ENCODE results near the gene FKBP1A.
"Not testable (repeated sequence)": the region's sequence is repeated elsewhere in the genome, so short reads cannot be mapped to it uniquely, and the experiment has no call there.

The FKBP1A gene

DNA sequence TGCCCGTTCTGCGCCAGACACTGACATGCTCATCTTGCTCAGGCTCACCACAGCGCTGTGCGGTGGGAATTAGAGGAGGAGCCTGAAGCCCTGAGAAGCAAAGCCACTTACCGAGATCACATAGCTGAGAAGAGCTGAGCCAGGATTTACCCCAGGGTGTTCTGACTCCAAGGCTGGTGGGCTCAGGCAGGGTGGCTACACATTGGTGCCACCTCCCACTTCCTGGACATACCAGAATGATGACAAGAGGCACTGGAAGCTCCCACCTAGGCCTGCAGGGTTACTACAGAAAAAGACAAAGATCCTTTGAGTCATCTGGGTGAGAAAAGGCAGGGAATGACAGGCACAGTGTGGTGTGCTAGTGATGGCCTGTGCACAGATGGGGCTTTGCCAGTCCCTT, 24.4 kb upstream of the FKBP1A start:
- no peak for DNase-seq (ENCODE audit: low read depth in 2 of 2)

GRCh38 chr20:1415667-1416468, 23.0 kb upstream of the FKBP1A start:
- DNase-seq (ENCODE audit: low read depth in 2 of 2), result no peak

DNA sequence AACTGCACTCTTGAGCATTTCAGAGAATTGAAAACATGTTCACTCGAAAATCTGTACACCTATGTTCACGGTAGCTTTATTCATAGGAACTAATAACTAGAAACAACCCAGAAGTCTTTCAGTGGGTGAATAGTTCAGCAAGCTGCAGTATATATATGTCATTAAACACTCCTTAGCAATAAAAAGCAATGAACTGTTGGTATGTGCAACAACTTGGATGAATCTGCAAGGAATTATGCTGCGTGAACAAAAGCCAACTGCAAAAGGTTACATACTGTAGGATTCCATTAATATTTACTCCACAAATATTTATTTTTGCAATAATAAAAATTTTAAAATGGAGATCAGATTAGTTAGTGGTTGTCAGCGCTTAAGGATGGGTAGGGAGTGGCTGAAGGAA, 22.1 kb upstream of the FKBP1A start:
- DNase-seq (ENCODE audit: low read depth in 2 of 2), result no peak

GRCh38 chr20:1405801-1406200, 12.9 kb upstream of the FKBP1A start:
- no peak for DNase-seq (ENCODE audit: low read depth in 2 of 2)

- DNase-seq (ENCODE audit: low read depth in 2 of 2), result no peak
Measured at GRCh38 chr20:1403624-1404023, 10.8 kb upstream of the FKBP1A start.

DNA sequence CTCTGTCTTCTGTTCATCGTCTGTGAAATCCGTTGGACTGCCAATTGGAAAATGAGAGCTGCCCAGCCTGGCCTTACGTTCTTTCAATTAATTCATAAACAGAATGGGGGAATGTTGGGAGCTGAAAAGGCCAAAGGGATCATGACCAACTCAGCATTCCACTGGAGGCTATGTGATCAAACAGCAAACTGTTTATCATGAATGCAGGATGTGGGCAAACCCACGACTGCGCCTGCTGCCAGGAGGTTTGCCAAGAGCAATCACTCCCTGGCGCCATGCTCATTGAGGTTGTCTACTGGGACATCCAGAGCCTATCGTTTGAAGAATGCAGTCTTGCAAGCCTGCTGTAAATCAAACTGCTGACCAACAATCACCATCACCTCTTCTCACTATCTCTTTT, 9.3 kb upstream of the FKBP1A start:
- DNase-seq (ENCODE audit: low read depth in 2 of 2), result no peak

DNA sequence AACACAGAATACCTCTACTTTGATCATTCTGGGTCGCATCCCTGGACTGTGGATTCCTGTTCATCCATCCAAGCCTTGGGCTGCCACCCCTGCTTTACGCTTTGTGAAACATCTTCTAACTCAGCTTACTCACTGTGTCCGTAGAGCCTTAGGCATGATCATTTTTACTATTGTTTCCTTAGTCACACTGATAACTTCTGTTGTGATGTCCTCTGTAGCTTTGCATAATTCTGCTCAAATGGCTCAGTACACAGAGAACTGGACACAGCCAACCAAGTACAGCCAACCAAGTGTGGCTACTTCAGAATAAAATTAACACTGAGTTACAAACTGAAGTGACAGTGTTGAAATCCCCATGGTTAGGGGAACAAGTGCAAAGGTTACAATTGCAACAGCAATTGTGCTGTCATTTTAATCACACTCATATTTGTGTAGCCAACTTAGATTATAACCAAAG, 8.6 kb upstream of the FKBP1A start:
- no peak for DNase-seq (ENCODE audit: low read depth in 2 of 2)

DNA sequence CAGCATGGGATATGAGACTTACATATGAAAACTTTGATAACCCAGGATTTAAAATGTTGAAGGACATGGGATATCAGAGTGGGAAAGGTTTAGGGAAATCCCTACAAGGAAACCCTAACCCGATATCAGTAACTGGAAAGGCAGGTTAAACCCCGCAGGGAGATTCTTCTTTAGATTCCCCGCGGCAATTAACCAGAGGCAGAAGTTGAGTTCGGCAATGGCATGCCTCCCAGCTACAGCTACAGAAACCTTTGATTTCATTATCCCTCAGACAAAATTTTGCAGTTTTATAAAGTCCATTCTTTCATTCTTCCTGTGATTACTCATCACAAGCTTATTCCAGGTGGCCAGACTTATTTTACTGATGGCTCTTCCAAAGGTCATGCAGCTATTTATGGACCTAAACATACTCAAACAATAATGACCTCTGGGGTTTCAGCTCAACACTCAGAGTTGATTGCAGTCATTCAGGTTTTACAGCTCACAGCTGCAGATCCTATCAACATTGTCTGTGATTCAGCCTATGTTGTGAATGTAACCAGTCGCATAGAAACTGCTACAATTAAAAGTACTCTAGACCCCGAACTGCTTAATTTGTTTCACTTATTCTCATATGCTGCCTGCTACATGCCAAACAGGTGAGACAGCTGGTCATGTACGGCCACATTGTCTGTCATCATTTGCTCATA, 7.0 kb upstream of the FKBP1A start:
- DNase-seq (ENCODE audit: low read depth in 2 of 2), result not testable (repeated sequence)

DNA sequence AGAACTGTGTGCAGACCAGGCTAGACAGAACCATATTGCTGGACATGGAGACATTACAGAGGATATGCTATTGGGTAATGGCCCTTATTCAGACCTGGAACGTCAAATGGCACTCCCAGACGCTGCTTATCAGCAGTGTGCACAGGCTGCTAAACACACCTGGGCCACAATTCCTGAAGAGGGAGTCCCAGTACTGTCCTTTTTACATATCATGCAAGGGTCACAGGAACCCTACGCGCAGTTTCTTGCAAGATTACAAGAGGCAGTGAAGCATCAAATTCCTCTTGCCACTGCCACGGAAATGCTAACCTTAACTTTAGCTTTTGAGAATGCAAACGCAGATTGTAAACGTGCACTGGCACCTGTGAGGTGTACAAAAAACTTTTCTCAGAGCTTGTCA, 5.3 kb upstream of the FKBP1A start:
- not testable (repeated sequence) for DNase-seq (ENCODE audit: low read depth in 2 of 2)

GRCh38 chr20:1397710-1398109, 4.9 kb upstream of the FKBP1A start:
- no peak for DNase-seq (ENCODE audit: low read depth in 2 of 2)

DNA sequence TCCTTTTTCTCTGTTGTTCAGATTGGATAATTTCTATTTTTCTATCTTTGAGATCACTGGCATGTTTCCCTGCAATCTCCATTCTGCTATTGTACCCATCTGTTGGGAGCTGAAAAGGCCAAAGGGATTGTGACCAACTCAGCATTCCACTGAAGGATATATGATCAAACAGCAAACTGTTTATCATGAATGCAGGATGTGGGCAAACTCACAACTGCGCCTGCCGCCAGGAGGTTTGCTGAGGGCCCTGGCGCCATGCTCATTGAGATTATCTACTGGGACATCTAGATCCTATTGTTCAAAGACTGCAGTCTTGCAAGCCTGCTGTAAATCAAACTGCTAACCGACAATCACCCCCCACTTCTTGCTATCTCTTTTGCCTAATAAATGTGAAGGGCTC, 3.8 kb upstream of the FKBP1A start:
- DNase-seq (ENCODE audit: low read depth in 2 of 2), result no peak

- no peak for DNase-seq (ENCODE audit: low read depth in 2 of 2)
Measured at GRCh38 chr20:1396264-1396663, 3.4 kb upstream of the FKBP1A start.

- DNase-seq (ENCODE audit: low read depth in 2 of 2), result no peak
Measured at GRCh38 chr20:1394686-1395085, 1.8 kb upstream of the FKBP1A start.

DNA sequence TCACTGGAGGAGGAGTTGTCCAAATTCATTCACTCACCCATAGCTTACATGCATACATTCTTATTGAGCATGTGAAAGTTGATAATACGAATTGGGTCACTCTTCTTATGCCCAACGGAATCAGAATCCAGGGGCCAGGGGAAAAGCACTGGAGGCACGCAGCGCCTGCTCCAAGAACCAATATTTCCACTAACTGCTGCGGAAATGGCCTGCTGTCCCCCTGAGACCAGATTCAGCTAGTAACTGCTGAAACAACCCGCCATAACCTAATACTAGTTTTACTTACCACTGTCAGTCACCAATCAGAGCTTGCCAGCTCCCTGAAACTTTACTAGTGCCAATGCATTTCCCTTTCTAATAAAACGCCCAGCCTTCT, 641 bp upstream of the FKBP1A start:
- DNase-seq (ENCODE audit: low read depth in 2 of 2), result no peak

GRCh38 chr20:1392443-1392692, 486 bp downstream of the FKBP1A start:
- DNase-seq (ENCODE audit: low read depth in 2 of 2), result no peak

GRCh38 chr20:1391640-1392442, 1.0 kb downstream of the FKBP1A start:
- DNase-seq (ENCODE audit: low read depth in 2 of 2), result no peak

DNA sequence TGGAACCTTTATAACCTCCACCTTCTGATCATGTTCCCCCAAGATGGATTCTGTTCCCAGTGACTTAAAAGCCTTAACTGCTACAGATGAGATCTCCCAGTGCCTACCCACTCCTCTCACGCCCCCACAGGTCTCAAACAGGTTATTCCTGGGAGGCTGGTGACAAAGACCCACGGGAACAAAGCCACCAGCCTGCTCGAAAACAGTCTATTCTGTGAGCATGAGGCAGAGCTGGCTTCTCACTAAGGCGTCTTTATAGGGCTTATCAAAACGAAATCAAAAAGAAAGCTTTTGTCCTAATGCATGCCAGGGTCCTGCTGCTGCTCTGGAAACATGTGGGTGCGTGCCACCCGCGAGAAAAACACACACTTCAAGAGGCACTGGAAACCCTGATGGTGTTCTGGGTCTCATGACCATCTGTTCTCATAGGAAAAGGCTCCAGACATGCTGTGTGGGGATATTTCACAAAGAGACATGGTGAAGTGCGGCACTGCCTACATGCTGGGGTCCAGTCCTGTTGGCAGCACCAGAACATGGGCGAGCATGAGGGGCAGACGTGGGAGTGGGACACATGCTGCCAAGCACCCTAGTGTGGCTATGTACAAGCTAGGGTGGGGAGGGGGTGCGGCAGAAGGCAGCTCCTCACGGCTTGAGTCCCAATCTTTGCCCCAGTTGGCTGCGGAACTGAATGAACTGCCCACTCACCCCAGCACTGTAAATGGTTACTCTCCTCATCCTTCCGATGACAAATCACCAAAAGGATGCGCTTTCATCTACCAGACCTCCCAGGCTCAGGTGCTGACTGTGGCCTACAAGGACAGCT, 2.1 kb downstream of the FKBP1A start:
- no peak for DNase-seq (ENCODE audit: low read depth in 2 of 2)

- no peak for DNase-seq (ENCODE audit: low read depth in 2 of 2)
Measured at GRCh38 chr20:1389703-1390580, 2.9 kb downstream of the FKBP1A start.

GRCh38 chr20:1388741-1389483, 3.9 kb downstream of the FKBP1A start:
- no peak for DNase-seq (ENCODE audit: low read depth in 2 of 2)

GRCh38 chr20:1388253-1388652, 4.6 kb downstream of the FKBP1A start:
- no peak for DNase-seq (ENCODE audit: low read depth in 2 of 2)

Measured in stimulated activated CD8-positive, alpha-beta memory T cell treated with anti-CD3 and anti-CD28 coated beads, Interleukin-2, amount 100 ng/mL, for 1 hour (primary cell).